Kasumi-1 (cell line): Measurements from ENCODE around the gene COL19A1.

Experiments
- DNase-seq, 2 experiments: peaks; one replicate each; lab custom pipeline; 2025; lab: John Stamatoyannopoulos, UW

Gene COL19A1

GRCh38 chr6:70125602-70126001, 259.2 kb downstream of the COL19A1 start:
- no peak for DNase-seq

- DNase-seq: no peak
Observed at GRCh38 chr6:70129341-70129740, 263.0 kb downstream of the COL19A1 start.

GRCh38 chr6:70130865-70131264, 264.5 kb downstream of the COL19A1 start:
- no peak for DNase-seq

- DNase-seq: no peak
Observed at GRCh38 chr6:70131528-70131927, 265.2 kb downstream of the COL19A1 start.

- peak in 1 of 2 experiments; percentile 18 for DNase-seq
Observed at GRCh38 chr6:70133246-70133645, 266.9 kb downstream of the COL19A1 start.

- no peak for DNase-seq
Observed at GRCh38 chr6:70134542-70134941, 268.2 kb downstream of the COL19A1 start.

GRCh38 chr6:70135219-70136160, 269.1 kb downstream of the COL19A1 start:
- no peak for DNase-seq

GRCh38 chr6:70136996-70137395, 270.6 kb downstream of the COL19A1 start:
- no peak for DNase-seq

GRCh38 chr6:70140496-70140895, 274.1 kb downstream of the COL19A1 start:
- DNase-seq: no peak

GRCh38 chr6:70142034-70142433, 275.7 kb downstream of the COL19A1 start:
- no peak for DNase-seq

- DNase-seq: no peak
Observed at GRCh38 chr6:70145178-70145577, 278.8 kb downstream of the COL19A1 start.

GRCh38 chr6:70149209-70149788, 282.9 kb downstream of the COL19A1 start:
- no peak for DNase-seq

- no peak for DNase-seq
Observed at GRCh38 chr6:70150521-70150920, 284.2 kb downstream of the COL19A1 start.

GRCh38 chr6:70151616-70152015, 285.3 kb downstream of the COL19A1 start:
- DNase-seq: no peak

GRCh38 chr6:70152786-70153185, 286.4 kb downstream of the COL19A1 start:
- no peak for DNase-seq

- no peak for DNase-seq
Observed at GRCh38 chr6:70157086-70157485, 290.7 kb downstream of the COL19A1 start.

- DNase-seq: no peak
Observed at GRCh38 chr6:70160276-70160675, 293.9 kb downstream of the COL19A1 start.

- no peak for DNase-seq
Observed at GRCh38 chr6:70162972-70163371, 296.6 kb downstream of the COL19A1 start.

- no peak for DNase-seq
Observed at GRCh38 chr6:70163795-70164194, 297.4 kb downstream of the COL19A1 start.

GRCh38 chr6:70164556-70164955, 298.2 kb downstream of the COL19A1 start:
- no peak for DNase-seq

GRCh38 chr6:70166088-70166958, 300.0 kb downstream of the COL19A1 start:
- peak; percentile 43 to 47 for DNase-seq

GRCh38 chr6:70168681-70169377, 302.5 kb downstream of the COL19A1 start:
- no peak for DNase-seq
